HFF-Myc (cell line): ENCODE data around the gene NLRX1.
"Not testable (repeated sequence)": the region's sequence is repeated elsewhere in the genome, so short reads cannot be mapped to it uniquely, and the experiment has no call there.

Experiments used
- DNase-seq: peaks from one replicate; pipeline ENCODE4 v3.0.0-alpha.2; 2011; ENCODE audit warnings: low read depth; ENCODE audit errors: extremely low read depth
- H3K4me3 ChIP-seq: replicated peaks from 2 replicates; pipeline ENCODE4 v1.5.1; 2011; ENCODE audit warnings: low read depth, mild to moderate bottlenecking, control low read depth, low read length
- TF ChIP-seq, protein P1 (sequence below): IDR thresholded peaks from 2 replicates; pipeline ENCODE4 v1.5.1; 2012; ENCODE audit warnings: mild to moderate bottlenecking, low read depth, low read length, control low read depth; ENCODE audit errors: missing control alignments

The NLRX1 gene

GRCh38 chr11:119185981-119186634, 17.6 kb downstream of the NLRX1 start:
- no peak for DNase-seq
- no peak overlapping the region for H3K4me3 ChIP-seq
- TF ChIP-seq, protein P1, sequence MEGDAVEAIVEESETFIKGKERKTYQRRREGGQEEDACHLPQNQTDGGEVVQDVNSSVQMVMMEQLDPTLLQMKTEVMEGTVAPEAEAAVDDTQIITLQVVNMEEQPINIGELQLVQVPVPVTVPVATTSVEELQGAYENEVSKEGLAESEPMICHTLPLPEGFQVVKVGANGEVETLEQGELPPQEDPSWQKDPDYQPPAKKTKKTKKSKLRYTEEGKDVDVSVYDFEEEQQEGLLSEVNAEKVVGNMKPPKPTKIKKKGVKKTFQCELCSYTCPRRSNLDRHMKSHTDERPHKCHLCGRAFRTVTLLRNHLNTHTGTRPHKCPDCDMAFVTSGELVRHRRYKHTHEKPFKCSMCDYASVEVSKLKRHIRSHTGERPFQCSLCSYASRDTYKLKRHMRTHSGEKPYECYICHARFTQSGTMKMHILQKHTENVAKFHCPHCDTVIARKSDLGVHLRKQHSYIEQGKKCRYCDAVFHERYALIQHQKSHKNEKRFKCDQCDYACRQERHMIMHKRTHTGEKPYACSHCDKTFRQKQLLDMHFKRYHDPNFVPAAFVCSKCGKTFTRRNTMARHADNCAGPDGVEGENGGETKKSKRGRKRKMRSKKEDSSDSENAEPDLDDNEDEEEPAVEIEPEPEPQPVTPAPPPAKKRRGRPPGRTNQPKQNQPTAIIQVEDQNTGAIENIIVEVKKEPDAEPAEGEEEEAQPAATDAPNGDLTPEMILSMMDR, result no peak

- DNase-seq, result no peak
- TF ChIP-seq, protein P1, result no peak
- H3K4me3 ChIP-seq, result no peak overlapping the region
Observed at GRCh38 chr11:119187123-119187892, 18.8 kb downstream of the NLRX1 start.

DNA sequence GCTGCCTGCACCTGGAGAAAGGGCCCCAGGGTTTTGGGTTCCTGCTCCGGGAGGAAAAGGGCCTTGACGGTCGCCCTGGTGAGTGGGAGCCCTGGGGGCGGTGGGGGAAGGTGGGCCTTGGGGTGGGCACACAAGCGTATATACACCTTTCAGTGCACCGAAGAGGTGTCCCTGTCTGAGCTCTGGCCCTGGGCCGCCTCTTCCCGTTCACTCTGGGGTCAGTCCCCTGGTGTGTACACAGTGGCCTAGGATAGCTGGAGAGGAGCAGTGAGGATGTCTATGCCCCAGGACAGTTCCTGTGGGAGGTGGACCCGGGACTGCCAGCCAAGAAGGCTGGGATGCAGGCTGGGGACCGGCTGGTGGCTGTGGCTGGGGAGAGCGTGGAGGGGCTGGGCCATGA, 19.5 kb downstream of the NLRX1 start:
- DNase-seq, result no peak
- TF ChIP-seq, protein P1, result no peak
- no peak overlapping the region for H3K4me3 ChIP-seq

DNA sequence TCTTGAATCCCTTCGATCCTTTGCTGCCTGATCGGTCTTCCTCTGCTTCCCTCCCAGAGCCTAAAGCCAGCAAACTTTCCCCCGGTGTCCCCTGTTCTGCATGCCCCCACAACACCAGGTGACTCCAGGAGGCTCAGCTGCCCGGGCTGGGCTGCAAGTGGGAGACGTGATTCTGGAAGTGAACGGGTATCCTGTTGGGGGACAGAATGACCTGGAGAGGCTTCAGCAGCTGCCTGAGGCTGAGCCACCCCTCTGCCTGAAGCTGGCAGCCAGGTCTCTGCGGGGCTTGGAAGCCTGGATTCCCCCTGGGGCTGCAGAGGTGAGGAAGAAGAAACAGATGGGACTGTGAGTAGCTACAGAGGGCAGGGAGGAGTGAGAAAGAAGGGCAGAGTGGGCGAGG, 20.4 kb downstream of the NLRX1 start:
- no peak overlapping the region for H3K4me3 ChIP-seq
- TF ChIP-seq, protein P1, result no peak
- no peak for DNase-seq

GRCh38 chr11:119189393-119189792, 20.9 kb downstream of the NLRX1 start:
- TF ChIP-seq, protein P1, result no peak
- no peak overlapping the region for H3K4me3 ChIP-seq
- no peak for DNase-seq

DNA sequence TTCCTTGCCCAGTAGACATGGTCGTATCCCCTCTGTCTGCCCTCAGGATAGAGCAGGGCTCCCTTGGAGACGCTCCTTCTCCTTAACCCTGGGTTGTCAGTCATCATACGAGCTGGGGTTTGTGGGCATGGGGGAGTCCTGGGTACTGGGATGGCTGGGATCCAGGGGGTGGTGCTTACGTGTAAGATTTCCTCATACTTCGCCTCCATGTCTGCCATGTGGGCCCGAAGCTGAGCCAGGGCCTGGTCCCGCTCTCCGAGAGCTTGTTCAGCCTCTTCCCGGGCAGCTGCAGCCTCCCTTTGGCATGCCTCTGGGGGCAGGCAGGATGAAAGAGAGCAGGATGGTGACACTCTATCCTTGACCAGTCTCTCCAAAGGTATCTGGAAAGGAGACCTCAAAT, 22.0 kb downstream of the NLRX1 start:
- DNase-seq, result no peak

GRCh38 chr11:119191265-119191664, 22.7 kb downstream of the NLRX1 start:
- not testable (repeated sequence) for DNase-seq, H3K4me3 ChIP-seq

More for the DNA sequence above, 22.0 kb downstream of the NLRX1 start:
- TF ChIP-seq, protein P1, result no peak
- no peak overlapping the region for H3K4me3 ChIP-seq
